ENCODE measurements around the gene DEPDC5.

- TF ChIP-seq CTCF (IDR thresholded peaks at IDR 0.05) (no peak), POLR2A (IDR thresholded peaks at IDR 0.05) (no peak), POLR2AphosphoS5 (IDR thresholded peaks at IDR 0.05) (no peak)
Measured at GRCh38 chr22:31821572-31821971, 67.8 kb downstream of the DEPDC5 start.

All from breast epithelium (tissue), 3 donors.